A549 (cell line): ENCODE results near the gene QKI.

Experiments
- REST ChIP-seq: fragments of 200-600 bp; sonication (generic); IDR thresholded peaks from 2 replicates; pipeline ENCODE4 v1.6.1; 2016; ENCODE audit warnings: antibody characterized with exemption, mild to moderate bottlenecking, moderate library complexity
- ZC3H11A ChIP-seq: fragments of 450-650 bp; IDR thresholded peaks from 2 replicates; pipeline ENCODE4 v1.6.1; 2014; ENCODE audit warnings: antibody characterized with exemption, mild to moderate bottlenecking

DNA sequence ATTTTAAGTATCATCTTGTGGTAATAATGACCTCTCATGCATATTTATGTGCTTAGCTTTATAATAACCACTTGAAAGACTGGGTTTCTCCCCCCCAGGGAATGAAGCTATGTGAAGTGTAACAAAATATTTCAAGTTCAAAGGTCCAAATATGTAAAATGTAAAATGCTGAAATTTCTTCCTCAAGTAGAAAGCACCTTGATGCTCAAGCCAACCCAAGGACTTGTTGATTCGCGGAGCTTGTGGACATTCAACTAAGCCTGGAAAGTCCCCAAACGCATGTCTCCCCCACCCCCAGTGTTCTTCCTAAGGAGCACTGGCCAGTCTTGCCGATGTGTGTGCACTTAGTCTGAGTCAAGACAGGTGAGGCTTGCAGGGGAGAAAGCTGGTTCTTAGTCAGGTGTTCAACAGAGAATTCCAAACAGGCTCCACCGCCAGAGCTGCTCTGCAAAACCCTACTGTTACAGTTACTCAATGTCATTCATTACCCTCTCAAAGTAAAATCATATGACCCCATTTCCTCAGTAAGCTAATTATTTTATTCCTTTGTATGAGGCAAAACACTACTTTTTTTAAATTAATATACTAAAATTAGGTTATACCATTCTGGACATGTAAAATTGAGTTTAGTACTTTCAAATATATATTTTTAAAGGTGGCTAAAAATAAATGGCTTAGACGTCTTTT is 46.9 kb upstream of the QKI start:
- TF ChIP-seq REST (no peak), ZC3H11A (no peak)
